Measurements from ENCODE around the gene CSRP1.
"Not testable (repeated sequence)": the region's sequence is repeated elsewhere in the genome, so short reads cannot be mapped to it uniquely, and the experiment has no call there.

Gene CSRP1

DNA sequence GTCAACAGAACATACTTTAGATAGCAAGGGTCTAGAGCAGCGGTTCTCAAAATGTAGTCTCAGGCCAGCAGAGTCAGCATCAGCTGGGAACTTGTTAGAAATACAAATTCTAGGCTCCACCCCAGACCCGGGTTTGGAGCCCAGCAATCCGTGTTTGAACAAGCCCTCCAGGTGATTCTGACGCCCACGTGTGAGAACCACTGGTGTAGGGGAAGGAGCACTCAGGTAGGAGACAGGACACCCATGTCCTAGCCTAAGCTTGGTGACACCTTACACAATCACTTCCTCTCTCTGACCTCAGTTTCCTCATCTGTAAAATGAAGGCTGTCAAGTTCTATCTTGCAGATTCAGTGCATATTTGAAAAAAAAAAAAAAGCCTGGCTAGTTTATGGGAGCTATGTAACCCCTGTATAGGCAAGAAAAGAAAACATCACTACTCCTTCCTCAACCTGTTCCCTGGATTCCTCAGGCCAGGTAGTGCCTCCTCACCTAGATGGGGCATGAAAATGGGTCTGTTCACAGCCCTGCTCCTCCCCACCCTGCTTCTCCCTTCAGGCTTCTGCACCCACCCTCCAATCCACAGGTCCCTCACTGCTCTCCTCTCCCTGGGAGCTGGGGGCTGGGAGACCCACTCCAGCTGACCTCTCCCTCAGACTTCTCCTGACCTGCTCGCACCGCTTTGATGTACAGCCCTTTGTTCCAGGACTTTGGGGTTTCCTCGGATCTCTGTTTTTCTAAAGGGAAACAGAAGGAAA is 30.8 kb downstream of the CSRP1 start:
- no peak for DNase-seq

GRCh38 chr1:201475130-201475529 is 31.8 kb downstream of the CSRP1 start:
- no peak for DNase-seq

GRCh38 chr1:201473296-201473695 is 33.6 kb downstream of the CSRP1 start:
- DNase-seq: no peak

DNA sequence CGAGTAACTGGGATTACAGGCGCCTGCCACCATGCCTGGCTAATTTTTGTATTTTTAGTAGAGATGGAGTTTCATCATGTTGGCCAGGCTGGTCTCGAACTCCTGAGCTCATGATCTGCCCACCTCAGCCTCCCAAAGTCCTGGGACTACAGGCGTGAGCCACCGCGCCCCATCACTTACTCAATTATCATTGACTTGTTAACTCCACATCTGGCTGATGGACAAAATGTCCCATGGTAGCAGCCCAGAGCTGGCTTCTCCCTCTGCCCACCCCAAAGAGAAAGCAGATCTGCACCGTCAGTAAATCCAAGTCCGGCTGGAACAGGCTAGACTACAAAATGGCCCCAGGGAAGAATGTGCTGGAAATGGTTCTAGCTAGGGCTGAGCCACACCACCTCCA is 34.6 kb downstream of the CSRP1 start:
- not testable (repeated sequence) for DNase-seq

GRCh38 chr1:201471772-201472171 is 35.2 kb downstream of the CSRP1 start:
- no peak for DNase-seq

DNA sequence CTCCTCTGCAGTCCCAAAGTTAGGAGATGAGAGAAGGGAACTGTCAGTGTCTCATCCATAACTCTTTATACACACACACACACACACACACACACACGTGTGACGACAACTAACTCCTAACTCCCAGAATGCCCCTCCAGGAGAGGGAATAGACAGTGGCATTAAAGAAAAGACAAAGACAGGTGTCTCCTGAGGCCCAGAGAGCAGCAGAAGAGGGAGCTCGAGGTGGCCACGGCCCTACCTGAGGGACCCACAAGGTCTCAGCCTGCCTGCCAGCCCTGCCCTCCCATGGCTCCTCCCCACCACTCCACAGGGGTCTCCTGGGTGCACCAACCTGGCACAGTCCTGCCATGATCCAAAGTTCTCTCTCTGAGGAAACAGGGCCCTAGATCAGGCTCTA is 36.3 kb downstream of the CSRP1 start:
- no peak for DNase-seq

GRCh38 chr1:201469645-201470074 is 37.3 kb downstream of the CSRP1 start:
- no peak for DNase-seq

GRCh38 chr1:201468844-201469644 is 37.9 kb downstream of the CSRP1 start, which contains the start of gene PHLDA3:
Gene PHLDA3, minus strand, starts transcription at chr1:201469188. Its CDS starts 402 bp downstream, at chr1:201468786.
- DNase-seq: no peak

- no peak for DNase-seq
Observed at GRCh38 chr1:201468501-201468843, 38.5 kb downstream of the CSRP1 start.

GRCh38 chr1:201466492-201466891 is 40.4 kb downstream of the CSRP1 start:
- DNase-seq: no peak

DNA sequence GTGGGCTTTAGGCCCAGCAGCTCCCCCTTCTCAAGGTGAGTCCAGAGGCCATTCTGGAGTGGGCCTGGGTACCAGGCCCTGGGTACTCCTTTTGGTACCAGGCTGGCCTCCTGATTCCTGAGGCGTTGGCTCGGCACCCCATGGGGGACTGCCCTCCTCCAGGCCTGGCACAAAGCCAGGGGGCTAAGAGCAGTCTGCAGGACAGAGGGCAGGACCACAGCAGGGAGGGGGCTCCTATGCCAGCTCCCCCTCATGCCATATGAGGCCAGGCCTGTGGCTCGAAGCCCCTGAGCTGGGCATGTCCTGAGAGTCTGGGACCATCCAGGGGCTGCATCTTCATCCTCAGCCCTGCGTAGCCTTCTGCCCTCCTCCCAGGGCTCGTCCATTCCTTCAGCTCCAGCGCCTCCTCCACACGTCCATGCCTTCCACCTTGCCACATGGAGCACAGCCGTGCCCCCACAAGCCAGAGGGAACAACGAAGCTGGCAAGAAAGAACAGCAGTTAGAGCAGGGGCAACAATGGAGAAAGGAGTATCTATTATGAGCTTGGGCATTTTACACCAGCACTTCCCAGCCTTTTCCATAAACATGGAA is 41.1 kb downstream of the CSRP1 start:
- DNase-seq: no peak

- DNase-seq: no peak
Observed at GRCh38 chr1:201463071-201463552, 43.8 kb downstream of the CSRP1 start.

GRCh38 chr1:201461645-201462441 is 45.1 kb downstream of the CSRP1 start:
- no peak for DNase-seq

- DNase-seq: no peak
Observed at GRCh38 chr1:201460814-201461644, 45.9 kb downstream of the CSRP1 start.

DNA sequence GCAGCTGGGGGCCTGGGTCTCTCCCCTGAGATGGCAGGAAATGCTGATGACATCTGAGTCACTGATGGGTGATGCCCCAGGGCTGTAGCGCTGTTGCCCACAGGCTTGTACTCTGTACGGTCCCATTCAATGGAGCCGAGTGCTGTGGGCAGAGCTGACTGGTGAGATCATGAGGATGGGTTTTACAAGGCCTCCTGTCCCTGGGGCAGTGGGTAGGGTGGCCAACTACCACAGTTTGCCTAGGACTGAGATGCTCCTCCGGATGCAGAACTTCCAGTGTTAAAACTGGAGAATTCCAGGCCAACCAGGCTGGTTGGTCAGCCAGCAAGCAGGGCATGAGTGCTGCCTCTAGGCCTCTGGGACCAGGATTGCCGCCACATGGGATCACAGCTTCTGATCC is 47.1 kb downstream of the CSRP1 start:
- no peak for DNase-seq

- DNase-seq: no peak
Observed at GRCh38 chr1:201459052-201459451, 47.9 kb downstream of the CSRP1 start.

- DNase-seq: no peak
Observed at GRCh38 chr1:201457508-201457960, 49.4 kb downstream of the CSRP1 start.

- no peak for DNase-seq
Observed at GRCh38 chr1:201456499-201457309, 50.2 kb downstream of the CSRP1 start.

GRCh38 chr1:201455098-201455497 is 51.8 kb downstream of the CSRP1 start:
- DNase-seq: no peak

- no peak for DNase-seq
Observed at GRCh38 chr1:201454608-201455007, 52.3 kb downstream of the CSRP1 start.

GRCh38 chr1:201452866-201453265 is 54.1 kb downstream of the CSRP1 start:
- DNase-seq: no peak

All from GF-D8 (cell line).